Measurements from ENCODE around the gene ARID5B.

Gene ARID5B

GRCh38 chr10:61957806-61958205 lies 56.3 kb downstream of the ARID5B start:
- H3K4me3 ChIP-seq (ENCODE audit: low read depth, low read length), result no peak overlapping the region
- TF ChIP-seq, protein P1, sequence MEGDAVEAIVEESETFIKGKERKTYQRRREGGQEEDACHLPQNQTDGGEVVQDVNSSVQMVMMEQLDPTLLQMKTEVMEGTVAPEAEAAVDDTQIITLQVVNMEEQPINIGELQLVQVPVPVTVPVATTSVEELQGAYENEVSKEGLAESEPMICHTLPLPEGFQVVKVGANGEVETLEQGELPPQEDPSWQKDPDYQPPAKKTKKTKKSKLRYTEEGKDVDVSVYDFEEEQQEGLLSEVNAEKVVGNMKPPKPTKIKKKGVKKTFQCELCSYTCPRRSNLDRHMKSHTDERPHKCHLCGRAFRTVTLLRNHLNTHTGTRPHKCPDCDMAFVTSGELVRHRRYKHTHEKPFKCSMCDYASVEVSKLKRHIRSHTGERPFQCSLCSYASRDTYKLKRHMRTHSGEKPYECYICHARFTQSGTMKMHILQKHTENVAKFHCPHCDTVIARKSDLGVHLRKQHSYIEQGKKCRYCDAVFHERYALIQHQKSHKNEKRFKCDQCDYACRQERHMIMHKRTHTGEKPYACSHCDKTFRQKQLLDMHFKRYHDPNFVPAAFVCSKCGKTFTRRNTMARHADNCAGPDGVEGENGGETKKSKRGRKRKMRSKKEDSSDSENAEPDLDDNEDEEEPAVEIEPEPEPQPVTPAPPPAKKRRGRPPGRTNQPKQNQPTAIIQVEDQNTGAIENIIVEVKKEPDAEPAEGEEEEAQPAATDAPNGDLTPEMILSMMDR (IDR thresholded peaks at IDR 0.05; ENCODE audit: borderline replicate concordance, insufficient read depth, low read depth, low read length), result no peak

GRCh38 chr10:61958311-61958710 lies 56.8 kb downstream of the ARID5B start:
- no peak overlapping the region for H3K4me3 ChIP-seq (ENCODE audit: low read depth, low read length)
- TF ChIP-seq, protein P1 (IDR thresholded peaks at IDR 0.05; ENCODE audit: borderline replicate concordance, insufficient read depth, low read depth, low read length), result no peak

DNA sequence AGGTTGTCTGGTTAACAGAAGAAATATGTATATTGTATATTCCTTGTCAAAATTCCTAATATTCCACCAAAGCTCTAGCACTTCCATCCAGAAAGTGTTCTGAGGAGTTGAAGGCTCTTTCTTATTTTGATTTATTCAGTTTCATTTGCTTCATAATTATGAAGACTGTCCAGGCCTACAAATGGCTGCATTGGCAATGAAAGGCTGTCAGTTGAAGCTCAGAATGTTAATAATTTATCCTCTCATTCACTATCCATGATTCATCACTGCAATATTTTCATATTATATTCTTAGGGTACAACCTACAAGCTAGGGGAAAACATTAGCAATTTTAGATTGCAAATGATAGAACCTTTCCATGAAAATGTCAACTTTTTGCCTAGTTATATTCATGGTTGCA lies 57.3 kb downstream of the ARID5B start:
- H3K4me3 ChIP-seq (ENCODE audit: low read depth, low read length), result no peak overlapping the region
- TF ChIP-seq, protein P1 (IDR thresholded peaks at IDR 0.05; ENCODE audit: borderline replicate concordance, insufficient read depth, low read depth, low read length), result no peak

DNA sequence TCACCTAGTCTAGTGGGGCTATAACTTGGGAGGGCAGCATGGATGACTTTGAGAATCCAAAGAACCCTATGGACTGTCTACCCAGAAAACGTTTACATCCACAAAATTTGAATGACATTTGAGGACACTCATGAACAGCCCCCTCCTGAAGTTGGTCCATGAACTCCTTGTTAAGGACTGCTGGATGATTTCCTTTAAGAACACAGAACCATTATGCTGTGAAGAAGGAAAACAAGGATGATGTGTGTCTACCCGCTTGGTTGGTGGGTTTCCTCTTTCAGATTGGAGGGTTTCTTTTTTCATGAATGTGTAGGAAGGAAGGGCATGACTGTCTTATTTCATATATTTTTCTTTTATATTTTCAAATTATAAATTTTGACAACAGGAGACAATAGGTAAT lies 58.3 kb downstream of the ARID5B start:
- H3K4me3 ChIP-seq (ENCODE audit: low read depth, low read length), result no peak overlapping the region
- TF ChIP-seq, protein P1 (IDR thresholded peaks at IDR 0.05; ENCODE audit: borderline replicate concordance, insufficient read depth, low read depth, low read length), result no peak

GRCh38 chr10:61960396-61961120 lies 59.1 kb downstream of the ARID5B start:
- H3K4me3 ChIP-seq (ENCODE audit: low read depth, low read length), result no peak overlapping the region
- TF ChIP-seq, protein P1 (IDR thresholded peaks at IDR 0.05; ENCODE audit: borderline replicate concordance, insufficient read depth, low read depth, low read length), result no peak

GRCh38 chr10:61961278-61961677 lies 59.8 kb downstream of the ARID5B start:
- no peak overlapping the region for H3K4me3 ChIP-seq (ENCODE audit: low read depth, low read length)
- TF ChIP-seq, protein P1 (IDR thresholded peaks at IDR 0.05; ENCODE audit: borderline replicate concordance, insufficient read depth, low read depth, low read length), result no peak

DNA sequence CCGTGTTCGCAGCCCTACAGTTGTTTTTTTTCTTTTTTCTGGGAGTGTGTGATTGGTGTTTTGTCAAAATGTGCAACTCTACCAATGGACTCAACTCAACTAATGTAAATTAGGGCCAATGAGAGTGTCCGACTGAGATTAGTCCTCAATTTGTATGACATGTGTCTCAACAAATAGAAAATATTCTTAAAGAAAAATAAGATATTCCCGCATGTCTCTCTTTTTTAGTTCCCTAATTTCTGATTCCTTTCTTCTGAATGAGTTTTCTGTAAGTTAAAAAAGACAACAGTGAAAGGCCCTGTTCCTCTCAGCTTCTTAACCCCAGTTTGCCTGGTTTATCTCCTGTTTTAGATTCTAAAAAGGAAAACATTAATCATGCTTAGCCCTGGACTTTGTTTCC lies 61.5 kb downstream of the ARID5B start:
- H3K4me3 ChIP-seq (ENCODE audit: low read depth, low read length), result no peak overlapping the region
- TF ChIP-seq, protein P1 (IDR thresholded peaks at IDR 0.05; ENCODE audit: borderline replicate concordance, insufficient read depth, low read depth, low read length), result no peak

Data from GM12875 (cell line).